Astrocyte (in vitro differentiated cells and primary cell): ENCODE results near the gene RAB4A.

Experiments
- EZH2 ChIP-seq: IDR thresholded peaks from 2 replicates; pipeline ENCODE4 v1.6.1; 2012; ENCODE audit warnings: mild to moderate bottlenecking, low read length, inconsistent platforms; ENCODE audit not compliant: insufficient read depth
- TF ChIP-seq, protein P1 (sequence below): IDR thresholded peaks from 2 replicates; pipeline ENCODE4 v1.5.1; 2011; ENCODE audit warnings: low read depth, mild to moderate bottlenecking, inconsistent platforms, low read length, moderate library complexity; ENCODE audit not compliant: insufficient read depth

DNA sequence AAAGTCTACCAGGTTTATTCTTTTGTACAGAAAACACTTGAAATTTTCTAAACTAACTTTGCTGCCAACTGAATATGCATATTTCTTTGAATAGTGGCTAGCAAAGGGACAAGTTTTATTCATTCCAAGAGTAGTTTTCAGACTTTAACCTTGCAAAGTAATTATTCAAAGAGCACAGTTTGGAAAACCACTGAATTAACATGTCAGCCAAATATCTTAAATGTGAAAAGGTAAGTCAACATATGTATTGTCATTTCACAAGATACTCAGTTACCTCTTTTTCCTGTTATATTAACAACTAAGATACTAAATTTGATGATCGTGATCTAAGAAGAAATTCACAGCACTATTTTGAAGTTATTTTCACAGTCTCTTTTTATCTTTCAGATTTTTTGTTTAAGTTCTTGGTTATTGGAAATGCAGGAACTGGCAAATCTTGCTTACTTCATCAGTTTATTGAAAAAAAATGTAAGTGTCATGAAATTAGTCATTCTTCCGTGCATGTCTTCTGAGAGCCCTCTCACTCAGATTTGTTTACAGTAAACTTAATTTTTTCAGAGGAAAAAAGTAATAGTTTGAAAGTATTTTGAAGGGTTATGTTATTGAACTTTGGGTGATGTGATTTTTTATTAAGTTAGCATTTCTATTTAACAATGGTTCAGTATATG is 15.3 kb downstream of the RAB4A start:
- TF ChIP-seq, protein P1, sequence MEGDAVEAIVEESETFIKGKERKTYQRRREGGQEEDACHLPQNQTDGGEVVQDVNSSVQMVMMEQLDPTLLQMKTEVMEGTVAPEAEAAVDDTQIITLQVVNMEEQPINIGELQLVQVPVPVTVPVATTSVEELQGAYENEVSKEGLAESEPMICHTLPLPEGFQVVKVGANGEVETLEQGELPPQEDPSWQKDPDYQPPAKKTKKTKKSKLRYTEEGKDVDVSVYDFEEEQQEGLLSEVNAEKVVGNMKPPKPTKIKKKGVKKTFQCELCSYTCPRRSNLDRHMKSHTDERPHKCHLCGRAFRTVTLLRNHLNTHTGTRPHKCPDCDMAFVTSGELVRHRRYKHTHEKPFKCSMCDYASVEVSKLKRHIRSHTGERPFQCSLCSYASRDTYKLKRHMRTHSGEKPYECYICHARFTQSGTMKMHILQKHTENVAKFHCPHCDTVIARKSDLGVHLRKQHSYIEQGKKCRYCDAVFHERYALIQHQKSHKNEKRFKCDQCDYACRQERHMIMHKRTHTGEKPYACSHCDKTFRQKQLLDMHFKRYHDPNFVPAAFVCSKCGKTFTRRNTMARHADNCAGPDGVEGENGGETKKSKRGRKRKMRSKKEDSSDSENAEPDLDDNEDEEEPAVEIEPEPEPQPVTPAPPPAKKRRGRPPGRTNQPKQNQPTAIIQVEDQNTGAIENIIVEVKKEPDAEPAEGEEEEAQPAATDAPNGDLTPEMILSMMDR, result no peak
- no peak for TF ChIP-seq EZH2
